Right lobe of liver (tissue), 4 donors: ENCODE data around the gene TNIP1.

Experiments
- CTCF ChIP-seq, 4 donors: fragments of 200-600 bp in 3 of 4; fragments of 450-650 bp in 1 of 4; IDR thresholded peaks; one replicate each; pipeline versions ENCODE4 v1.5.1 to v1.8.0; 2016 to 2022; ENCODE audit warnings: antibody characterized with exemption in 4 of 4, mild to moderate bottlenecking in 2 of 4
- POLR2A ChIP-seq: fragments of 450-650 bp; IDR thresholded peaks from one replicate; pipeline ENCODE4 v1.6.1; 2017; ENCODE audit warnings: antibody characterized with exemption, mild to moderate bottlenecking
- donor health status: DM: no; HTN: no; CAD: no.
- donor health status: DM: no; HTN: no; CAD: no.
- donor health status: DM: no; HTN: yes; CAD: no.

GRCh38 chr5:151053796-151054462 is 26.9 kb downstream of the TNIP1 start:
- TF ChIP-seq CTCF (IDR thresholded peaks at IDR 0.05) (no peak), POLR2A (no peak)
